ENCODE measurements around the gene CDC23. TPM values are rescaled to one million over a fixed set of nuclear protein-coding genes. Genes with fewer than 3 reads are reported as not detected.
A peak's percentile ranks its signal among the peaks of the same experiment; 100 is the strongest.
"Not testable (repeated sequence)": the region's sequence is repeated elsewhere in the genome, so short reads cannot be mapped to it uniquely, and the experiment has no call there.

The CDC23 gene
- 13.2 TPM for total RNA-seq

- peak within 1 kb of the TSS; percentile 60 to 72 for H3K27ac ChIP-seq
- H3K9me3 ChIP-seq = no peaks in the 10 kb centered on the region
- H3K27me3 ChIP-seq = no peaks in the 10 kb centered on the region
- DNase-seq (ENCODE audit: low spot score in 2 of 2) = peak; percentile 85 to 97
- intact Hi-C loops (cut with DNase I) = loop anchor here (2.0 to 5.0 kb wide), 3 partner anchors 35 to 139 kb away; partner anchors contain the start of genes BRD8, FAM53C, KDM3B and KIF20A
- peaks cover 0 to 8% of the 10 kb centered on the region in 2 donors for H3K4me1 ChIP-seq
- peaks cover 0 to 8% of the 10 kb centered on the region in 2 donors for H3K36me3 ChIP-seq
- TF ChIP-seq, protein P1, sequence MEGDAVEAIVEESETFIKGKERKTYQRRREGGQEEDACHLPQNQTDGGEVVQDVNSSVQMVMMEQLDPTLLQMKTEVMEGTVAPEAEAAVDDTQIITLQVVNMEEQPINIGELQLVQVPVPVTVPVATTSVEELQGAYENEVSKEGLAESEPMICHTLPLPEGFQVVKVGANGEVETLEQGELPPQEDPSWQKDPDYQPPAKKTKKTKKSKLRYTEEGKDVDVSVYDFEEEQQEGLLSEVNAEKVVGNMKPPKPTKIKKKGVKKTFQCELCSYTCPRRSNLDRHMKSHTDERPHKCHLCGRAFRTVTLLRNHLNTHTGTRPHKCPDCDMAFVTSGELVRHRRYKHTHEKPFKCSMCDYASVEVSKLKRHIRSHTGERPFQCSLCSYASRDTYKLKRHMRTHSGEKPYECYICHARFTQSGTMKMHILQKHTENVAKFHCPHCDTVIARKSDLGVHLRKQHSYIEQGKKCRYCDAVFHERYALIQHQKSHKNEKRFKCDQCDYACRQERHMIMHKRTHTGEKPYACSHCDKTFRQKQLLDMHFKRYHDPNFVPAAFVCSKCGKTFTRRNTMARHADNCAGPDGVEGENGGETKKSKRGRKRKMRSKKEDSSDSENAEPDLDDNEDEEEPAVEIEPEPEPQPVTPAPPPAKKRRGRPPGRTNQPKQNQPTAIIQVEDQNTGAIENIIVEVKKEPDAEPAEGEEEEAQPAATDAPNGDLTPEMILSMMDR (IDR thresholded peaks at IDR 0.05) = no peak
- peak within 1 kb of the TSS; percentile 73 to 95 for H3K4me3 ChIP-seq
Observed at GRCh38 chr5:138213161-138214029, at the start of gene CDC23. Gene CDC23, minus strand, starts transcription at chr5:138213323. Its CDS starts 11 bp downstream, at chr5:138213312.

DNA sequence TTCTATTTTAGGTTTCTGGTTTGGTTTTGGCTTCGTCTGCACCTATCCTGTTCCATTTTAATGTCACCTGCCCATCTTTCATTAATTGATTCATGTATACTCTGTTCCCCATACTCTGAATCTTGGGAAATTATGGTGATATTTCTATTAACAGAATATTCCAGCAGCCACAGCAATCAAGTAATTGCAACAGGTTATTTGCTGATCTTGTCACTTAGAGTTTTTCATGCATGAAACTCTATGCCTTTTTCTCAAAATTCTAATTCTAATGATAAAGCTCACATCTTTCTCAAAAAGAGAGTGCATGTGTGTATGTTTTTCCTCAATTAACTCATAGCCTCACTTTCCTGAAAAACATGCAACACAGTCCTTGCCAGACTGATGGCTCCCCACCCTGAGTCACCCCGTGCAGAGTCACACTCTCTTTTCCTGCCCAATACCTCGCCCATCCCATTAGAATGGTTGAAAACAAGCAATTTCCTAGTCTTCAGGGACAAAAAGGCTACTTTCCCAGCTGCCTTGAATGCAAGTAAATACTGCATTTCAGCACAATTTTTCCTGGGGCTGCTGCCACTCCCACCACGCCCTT is 45.7 kb upstream of the CDC23 start:
- H3K4me3 ChIP-seq = no peak overlapping the region
- no peaks in the 10 kb centered on the region for H3K36me3 ChIP-seq
- H3K27me3 ChIP-seq = no peaks in the 10 kb centered on the region
- no peaks in the 10 kb centered on the region for H3K4me1 ChIP-seq
- intact Hi-C loops (cut with DNase I) = no loop called here
- TF ChIP-seq, protein P1 (IDR thresholded peaks at IDR 0.05) = no peak
- no peaks in the 10 kb centered on the region for H3K9me3 ChIP-seq
- DNase-seq (ENCODE audit: low spot score in 2 of 2) = no peak
- no peak overlapping the region for H3K27ac ChIP-seq

- Histone ChIP-seq H3K4me1 (no peaks in the 10 kb centered on the region), H3K27ac (no peak overlapping the region), H3K9me3 (no peaks in the 10 kb centered on the region), H3K27me3 (no peaks in the 10 kb centered on the region), H3K4me3 (no peak overlapping the region), H3K36me3 (no peaks in the 10 kb centered on the region)
- TF ChIP-seq, protein P1 (IDR thresholded peaks at IDR 0.05) = no peak
- no peak for DNase-seq (ENCODE audit: low spot score in 2 of 2)
- intact Hi-C loops (cut with DNase I) = no loop called here
Observed at GRCh38 chr5:138257583-138257982, 44.5 kb upstream of the CDC23 start.

DNA sequence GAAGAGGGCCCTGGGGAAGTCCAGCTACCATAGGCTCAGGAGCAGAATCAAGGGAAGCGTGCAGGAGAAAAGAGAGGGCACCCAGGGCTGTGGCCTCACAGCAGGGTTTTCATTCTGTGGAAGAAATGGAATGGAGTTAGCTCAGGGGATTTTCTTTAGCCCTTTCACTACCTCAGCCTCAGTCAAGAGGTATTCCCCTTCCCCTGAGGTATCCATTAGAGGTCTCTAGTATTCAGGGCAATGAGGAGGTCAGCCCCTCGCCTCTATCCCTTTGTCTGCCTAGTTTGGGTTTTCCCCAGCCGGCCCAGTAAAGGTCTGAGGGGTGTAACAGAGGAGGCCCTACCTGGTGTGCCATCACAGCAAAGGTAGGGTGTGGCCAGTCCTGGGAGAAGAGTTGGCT is 39.8 kb upstream of the CDC23 start:
- H3K9me3 ChIP-seq = no peaks in the 10 kb centered on the region
- DNase-seq (ENCODE audit: low spot score in 2 of 2) = no peak
- intact Hi-C loops (cut with DNase I) = no loop called here
- H3K4me3 ChIP-seq = no peak overlapping the region
- H3K4me1 ChIP-seq = no peaks in the 10 kb centered on the region
- TF ChIP-seq, protein P1 (IDR thresholded peaks at IDR 0.05) = no peak
- H3K27ac ChIP-seq = no peak overlapping the region
- no peaks in the 10 kb centered on the region for H3K27me3 ChIP-seq
- H3K36me3 ChIP-seq = no peaks in the 10 kb centered on the region

DNA sequence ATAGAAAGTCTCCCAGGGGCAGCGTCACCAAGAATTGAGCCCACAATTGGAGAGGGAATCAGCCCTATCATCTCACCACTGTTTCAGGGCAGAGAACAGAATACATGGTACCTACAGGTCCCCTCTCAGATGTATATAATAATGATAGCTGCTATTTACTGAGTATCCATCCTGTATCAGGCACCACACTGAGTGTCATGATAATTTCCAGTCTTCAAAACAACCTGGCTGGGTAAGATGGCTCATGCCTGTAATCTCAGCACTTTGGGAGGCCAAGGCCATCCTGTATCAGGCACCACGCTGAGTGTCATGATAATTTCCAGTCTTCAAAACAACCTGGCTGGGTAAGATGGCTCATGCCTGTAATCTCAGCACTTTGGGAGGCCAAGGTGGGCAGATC is 34.7 kb upstream of the CDC23 start:
- intact Hi-C loops (cut with DNase I); H3K4me1 ChIP-seq; H3K27ac ChIP-seq; H3K4me3 ChIP-seq; H3K27me3 ChIP-seq; H3K9me3 ChIP-seq; DNase-seq (ENCODE audit: low spot score in 2 of 2); H3K36me3 ChIP-seq: not testable (repeated sequence)

- Histone ChIP-seq H3K36me3 (no peaks in the 10 kb centered on the region), H3K27ac (no peak overlapping the region), H3K27me3 (no peaks in the 10 kb centered on the region), H3K4me1 (no peaks in the 10 kb centered on the region), H3K4me3 (no peak overlapping the region), H3K9me3 (no peaks in the 10 kb centered on the region)
- intact Hi-C loops (cut with DNase I) = no loop called here
- DNase-seq (ENCODE audit: low spot score in 2 of 2) = no peak
- TF ChIP-seq, protein P1 (IDR thresholded peaks at IDR 0.05) = no peak
Observed at GRCh38 chr5:138246822-138247221, 33.7 kb upstream of the CDC23 start.

Measured in ascending aorta (tissue), 2 donors.